ENCODE data around the gene PERM1.

PERM1 gene

GRCh38 chr1:1001057-1001783, 19.3 kb upstream of the PERM1 start:
- DNase-seq (ENCODE audit: extremely low spot score): no peak
- ChIA-PET CTCF (interaction anchor here (0.7 to 5.6 kb wide), 15 partner anchors 9 to 277 kb away, joined by 3 to 54 read pairs (median 6); partner anchors contain the start of genes ISG15, PLEKHN1 and RNF223), POLR2A (no interaction called here)
- no peak for TF ChIP-seq CTCF (IDR thresholded peaks at IDR 0.05; ENCODE audit: control extremely low read depth, extremely low read depth, low read depth, missing control alignments)

DNA sequence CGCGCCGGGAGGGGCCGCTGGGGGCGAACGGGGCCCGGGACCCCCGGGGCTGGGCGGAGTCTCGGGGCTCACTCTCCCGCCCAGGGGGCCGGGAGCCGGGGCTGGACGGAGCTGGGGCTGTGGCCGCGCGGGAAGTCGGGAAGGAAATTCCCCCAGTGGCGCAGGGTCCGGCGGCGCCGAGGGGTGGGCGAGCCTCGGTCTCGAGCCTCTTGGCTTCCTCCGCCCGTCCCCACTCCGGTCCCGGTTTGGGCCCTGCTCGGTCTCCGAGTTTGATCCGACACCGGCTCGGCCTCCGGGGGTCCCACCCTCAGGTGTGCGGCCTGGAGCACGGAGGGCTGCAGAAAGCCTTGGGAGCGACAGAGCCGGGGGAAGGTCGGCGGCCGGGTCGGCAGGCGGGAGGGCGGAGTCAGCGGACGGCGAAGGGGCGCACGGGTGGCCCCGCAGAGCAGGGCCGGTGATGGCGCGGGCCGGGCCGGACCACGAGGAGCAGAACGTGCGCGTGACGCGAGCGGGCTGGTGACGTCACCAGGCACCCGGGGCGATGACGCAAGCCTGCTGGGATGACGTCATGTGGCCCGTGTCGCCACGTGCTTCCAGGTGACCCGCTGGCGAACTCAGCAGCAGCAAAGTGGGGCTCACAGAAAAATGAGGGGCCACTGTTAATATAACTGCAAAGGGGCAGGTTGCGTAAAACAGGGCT, 18.6 kb upstream of the PERM1 start:
- DNase-seq (ENCODE audit: extremely low spot score): peak; percentile 81
- POLR2A ChIA-PET: no interaction called here
- CTCF ChIA-PET: interaction anchor here (0.7 to 5.6 kb wide), 8 partner anchors 8 to 131 kb away, joined by 3 to 54 read pairs (median 12); partner anchors contain the start of genes ISG15 and PLEKHN1

GRCh38 chr1:999725-1000356, 17.9 kb upstream of the PERM1 start, which contains the start of gene HES4:
TSS of gene HES4 (minus strand) at chr1:1000097. CDS start at chr1:999973, 124 bp downstream.
- peak; percentile 75 for DNase-seq (ENCODE audit: extremely low spot score)
- TF ChIP-seq CTCF (IDR thresholded peaks at IDR 0.05; ENCODE audit: control extremely low read depth, extremely low read depth, low read depth, missing control alignments): no peak
- ChIA-PET CTCF (interaction anchor here (0.7 to 1.0 kb wide), 2 partner anchors 18 to 19 kb away, joined by 4 read pairs; partner anchors contain the start of gene PERM1), POLR2A (no interaction called here)

More for the DNA sequence above, 18.6 kb upstream of the PERM1 start:
- no peak for TF ChIP-seq CTCF (IDR thresholded peaks at IDR 0.05; ENCODE audit: control extremely low read depth, extremely low read depth, low read depth, missing control alignments)

DNA sequence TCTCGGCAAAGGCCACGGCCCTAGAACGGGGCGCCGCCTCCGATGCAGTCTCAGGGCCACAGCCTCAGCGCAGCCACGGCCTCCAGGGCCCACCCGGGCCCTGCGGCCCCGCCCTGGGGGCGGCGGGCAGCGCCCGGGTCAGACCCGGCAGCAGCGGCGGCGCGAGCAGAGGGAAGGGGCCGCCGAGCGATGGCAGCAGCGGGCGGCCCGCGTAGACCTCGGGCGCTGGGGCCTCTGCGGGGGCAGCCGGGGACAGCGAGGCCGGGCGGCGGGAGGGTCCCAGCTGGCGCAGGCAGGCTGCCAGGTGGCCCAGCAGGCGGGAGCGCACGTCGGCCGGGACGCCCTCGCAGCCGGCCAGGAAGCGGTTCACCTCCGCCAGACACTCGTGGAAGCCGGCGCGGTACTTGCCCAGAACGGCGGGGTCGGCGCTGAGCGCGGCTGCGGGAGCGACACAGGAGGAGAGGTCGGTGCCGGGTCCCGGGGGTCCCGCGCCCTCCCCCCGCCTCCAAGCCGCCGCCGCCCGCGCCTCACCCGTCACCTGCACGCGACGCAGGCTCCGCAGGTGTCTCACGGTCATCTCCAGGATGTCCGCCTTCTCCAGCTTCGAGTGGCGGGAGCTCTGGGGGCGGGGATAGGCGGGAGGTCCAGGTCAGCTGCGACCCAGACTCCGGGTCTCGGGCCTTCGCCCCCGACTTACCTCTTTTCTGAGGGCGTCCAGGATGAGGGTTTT, 17.3 kb upstream of the PERM1 start:
- no peak for DNase-seq (ENCODE audit: extremely low spot score)
- POLR2A ChIA-PET: no interaction called here
- CTCF ChIA-PET: interaction anchor here (0.7 to 2.1 kb wide), 3 partner anchors 15 to 19 kb away, joined by 4 to 7 read pairs (median 4); partner anchors contain the start of genes ISG15 and PERM1
- no peak for TF ChIP-seq CTCF (IDR thresholded peaks at IDR 0.05; ENCODE audit: control extremely low read depth, extremely low read depth, low read depth, missing control alignments)

GRCh38 chr1:998745-998994, 16.8 kb upstream of the PERM1 start:
- DNase-seq (ENCODE audit: extremely low spot score): no peak
- TF ChIP-seq CTCF (IDR thresholded peaks at IDR 0.05; ENCODE audit: control extremely low read depth, extremely low read depth, low read depth, missing control alignments): no peak
- ChIA-PET CTCF (interaction anchor here (2.1 kb wide), 1 partner anchor 15 kb away, joined by 7 read pairs; the partner anchor contains the start of gene ISG15), POLR2A (no interaction called here)
